Endothelial cell (in vitro differentiated cells): Measurements from ENCODE around the gene C17orf113. TPM values are rescaled to one million over a fixed set of nuclear protein-coding genes. Genes with fewer than 3 reads are reported as not detected.

Source experiments
- DNase-seq: peaks from one replicate; pipeline ENCODE4 v3.0.0; 2021; ENCODE audit warnings: low spot score
- H3K27ac Mint-ChIP-seq: one replicate; pipeline ENCODE4 v1.8.0; 2021; ENCODE audit warnings: mixed read lengths, inconsistent platforms; ENCODE audit not compliant: unreplicated experiment
- H3K27me3 Mint-ChIP-seq: one replicate; pipeline ENCODE4 v1.8.0; 2021; ENCODE audit warnings: mild to moderate bottlenecking, moderate library complexity, mixed read lengths, inconsistent platforms; ENCODE audit not compliant: unreplicated experiment
- H3K36me3 Mint-ChIP-seq: one replicate; pipeline ENCODE4 v1.8.0; 2021; ENCODE audit warnings: mild to moderate bottlenecking, low read depth, mixed read lengths, inconsistent platforms; ENCODE audit not compliant: unreplicated experiment
- H3K4me1 Mint-ChIP-seq: one replicate; pipeline ENCODE4 v1.8.0; 2021; ENCODE audit warnings: mild to moderate bottlenecking, mixed read lengths, inconsistent platforms; ENCODE audit not compliant: unreplicated experiment
- H3K4me3 Mint-ChIP-seq: one replicate; pipeline ENCODE4 v1.8.0; 2021; ENCODE audit warnings: mild to moderate bottlenecking, mixed read lengths, inconsistent platforms; ENCODE audit not compliant: unreplicated experiment
- H3K9me3 Mint-ChIP-seq: one replicate; pipeline ENCODE4 v1.8.0; 2021; ENCODE audit warnings: mixed read lengths, inconsistent platforms; ENCODE audit not compliant: unreplicated experiment
- total RNA-seq: library from RNA; stranded (reverse); fragmentation: NEBNext Ultra II Directional; extraction: Animal tissue kit (Norgen Biotek cat#: 25700); gene quantifications from one replicate; pipeline ENCODE4 v1.2.1, GENCODE V29; 2021; ENCODE audit not compliant: unreplicated experiment
- TF ChIP-seq, protein P1 (sequence below): fragments of 200-600 bp; sonication (generic); IDR thresholded peaks from one replicate; pipeline ENCODE4 v1.5.0; 2021; ENCODE audit warnings: antibody characterized with exemption; ENCODE audit not compliant: unreplicated experiment

The C17orf113 gene
- total RNA-seq, 1 donor from 2014 or later, result 1.6 TPM

GRCh38 chr17:42072323-42073187, 22.2 kb upstream of the C17orf113 start:
- H3K4me3 Mint-ChIP-seq, result peak overlapping the region; percentile 65
- TF ChIP-seq, protein P1, sequence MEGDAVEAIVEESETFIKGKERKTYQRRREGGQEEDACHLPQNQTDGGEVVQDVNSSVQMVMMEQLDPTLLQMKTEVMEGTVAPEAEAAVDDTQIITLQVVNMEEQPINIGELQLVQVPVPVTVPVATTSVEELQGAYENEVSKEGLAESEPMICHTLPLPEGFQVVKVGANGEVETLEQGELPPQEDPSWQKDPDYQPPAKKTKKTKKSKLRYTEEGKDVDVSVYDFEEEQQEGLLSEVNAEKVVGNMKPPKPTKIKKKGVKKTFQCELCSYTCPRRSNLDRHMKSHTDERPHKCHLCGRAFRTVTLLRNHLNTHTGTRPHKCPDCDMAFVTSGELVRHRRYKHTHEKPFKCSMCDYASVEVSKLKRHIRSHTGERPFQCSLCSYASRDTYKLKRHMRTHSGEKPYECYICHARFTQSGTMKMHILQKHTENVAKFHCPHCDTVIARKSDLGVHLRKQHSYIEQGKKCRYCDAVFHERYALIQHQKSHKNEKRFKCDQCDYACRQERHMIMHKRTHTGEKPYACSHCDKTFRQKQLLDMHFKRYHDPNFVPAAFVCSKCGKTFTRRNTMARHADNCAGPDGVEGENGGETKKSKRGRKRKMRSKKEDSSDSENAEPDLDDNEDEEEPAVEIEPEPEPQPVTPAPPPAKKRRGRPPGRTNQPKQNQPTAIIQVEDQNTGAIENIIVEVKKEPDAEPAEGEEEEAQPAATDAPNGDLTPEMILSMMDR, result peak; percentile 13
- H3K27ac Mint-ChIP-seq, result no peak overlapping the region
- DNase-seq, result peak; percentile 46
- H3K9me3 Mint-ChIP-seq, result no peaks in the 10 kb centered on the region
- H3K27me3 Mint-ChIP-seq, result peaks cover 12% of the 10 kb centered on the region
- H3K36me3 Mint-ChIP-seq, result no peaks in the 10 kb centered on the region
- H3K4me1 Mint-ChIP-seq, result peaks cover 9% of the 10 kb centered on the region

- no peaks in the 10 kb centered on the region for H3K9me3 Mint-ChIP-seq
- peaks cover 7% of the 10 kb centered on the region for H3K4me1 Mint-ChIP-seq
- no peak for DNase-seq
- peaks cover 10% of the 10 kb centered on the region for H3K27me3 Mint-ChIP-seq
- H3K4me3 Mint-ChIP-seq, result peak overlapping the region; percentile 65
- H3K27ac Mint-ChIP-seq, result no peak overlapping the region
- TF ChIP-seq, protein P1, result no peak
- no peaks in the 10 kb centered on the region for H3K36me3 Mint-ChIP-seq
Observed at GRCh38 chr17:42071810-42072209, 21.4 kb upstream of the C17orf113 start.

GRCh38 chr17:42068979-42069378, 18.6 kb upstream of the C17orf113 start:
- H3K4me3 Mint-ChIP-seq, result no peak overlapping the region
- peaks cover 11% of the 10 kb centered on the region for H3K4me1 Mint-ChIP-seq
- no peak for DNase-seq
- H3K36me3 Mint-ChIP-seq, result no peaks in the 10 kb centered on the region
- H3K9me3 Mint-ChIP-seq, result no peaks in the 10 kb centered on the region
- no peak overlapping the region for H3K27ac Mint-ChIP-seq
- H3K27me3 Mint-ChIP-seq, result peaks cover 12% of the 10 kb centered on the region
- TF ChIP-seq, protein P1, result no peak

- no peak overlapping the region for H3K27ac Mint-ChIP-seq
- H3K27me3 Mint-ChIP-seq, result peaks cover 10% of the 10 kb centered on the region
- no peaks in the 10 kb centered on the region for H3K9me3 Mint-ChIP-seq
Observed at GRCh38 chr17:42067371-42068091, 17.1 kb upstream of the C17orf113 start.

More at GRCh38 chr17:42067371-42068091, 17.1 kb upstream of the C17orf113 start:
- TF ChIP-seq, protein P1, result peak; percentile 97
- H3K36me3 Mint-ChIP-seq, result no peaks in the 10 kb centered on the region
- H3K4me3 Mint-ChIP-seq, result no peak overlapping the region
- DNase-seq, result peak; percentile 80
- peaks cover 14% of the 10 kb centered on the region for H3K4me1 Mint-ChIP-seq
